ENCODE results near the gene DMAP1. TPM values are rescaled to one million over a fixed set of nuclear protein-coding genes. Genes with fewer than 3 reads are reported as not detected.

DMAP1 gene
- total and polyA plus RNA-seq, 2 experiments from 2014 or later: 32.6 to 40.0 TPM

GRCh38 chr1:44208226-44208625, 5.0 kb upstream of the DMAP1 start:
- H3K27ac ChIP-seq (ENCODE audit: low read depth): no peak overlapping the region
- DNase-seq (ENCODE audit: low spot score) (no peak), ATAC-seq (no peak)
- Mint-ChIP-seq H3K27me3 (ENCODE audit: insufficient read depth, low read depth, poor library complexity) (peaks cover 4% of the 10 kb centered on the region), H3K36me3 (ENCODE audit: low read depth) (no peaks in the 10 kb centered on the region), H3K4me1 (no peaks in the 10 kb centered on the region; the same call in 2 of the 3 replicates), H3K4me3 (no peak overlapping the region), H3K9me3 (no peaks in the 10 kb centered on the region), H3K27ac (no peak overlapping the region)
- H2AFZ ChIP-seq: no peak overlapping the region
- peaks cover 7% of the 10 kb centered on the region; the same call in 1 of the 2 replicates for H3K4me1 ChIP-seq (ENCODE audit: insufficient read depth)
- H3K4me3 ChIP-seq: no peak overlapping the region
- peaks cover 11% of the 10 kb centered on the region; the same call in 1 of the 2 replicates for H3K27me3 ChIP-seq (ENCODE audit: insufficient read depth)
- no peaks in the 10 kb centered on the region for H3K79me2 ChIP-seq (replicated peaks; ENCODE audit: insufficient read depth)
- no peaks in the 10 kb centered on the region for H3F3A ChIP-seq (replicated peaks; ENCODE audit: low read depth)
- no peaks in the 10 kb centered on the region for H4K20me1 ChIP-seq (replicated peaks; ENCODE audit: insufficient read depth)
- H3K4me2 ChIP-seq: no peak overlapping the region
- H3K9me2 ChIP-seq (ENCODE audit: insufficient read depth): no peaks in the 10 kb centered on the region
- H3K36me3 ChIP-seq (ENCODE audit: insufficient read depth): no peaks in the 10 kb centered on the region
- no peak for TF ChIP-seq POLR2AphosphoS5 (IDR thresholded peaks at IDR 0.05; ENCODE audit: low read depth)
- TF ChIP-seq JUNB (IDR thresholded peaks at IDR 0.05; ENCODE audit: unreplicated experiment): no peak
- no peak for TF ChIP-seq ZNF114 (CRISPR knock-in tag; IDR thresholded peaks at IDR 0.05)
- TF ChIP-seq NANOG (IDR thresholded peaks at IDR 0.05; ENCODE audit: borderline replicate concordance): no peak
- TF ChIP-seq EZH2 (IDR thresholded peaks at IDR 0.05; ENCODE audit: low read depth, unreplicated experiment): no peak
- no peak for TF ChIP-seq REST (IDR thresholded peaks at IDR 0.05; ENCODE audit: unreplicated experiment)
- TF ChIP-seq CREB1 (CRISPR knock-in tag; IDR thresholded peaks at IDR 0.05; ENCODE audit: low read depth): no peak
- TF ChIP-seq STAT1 (IDR thresholded peaks at IDR 0.05; ENCODE audit: unreplicated experiment): no peak
- no peak for TF ChIP-seq ZNF462 (CRISPR knock-in tag; IDR thresholded peaks at IDR 0.05)
- TF ChIP-seq ZNF331 (CRISPR knock-in tag; IDR thresholded peaks at IDR 0.05; ENCODE audit: low read depth): no peak

Measured in GM23338 (cell line).